HG02798 (cell line): Measurements from ENCODE around the gene TTC7B.
A peak's percentile ranks its signal among the peaks of the same experiment; 100 is the strongest.
"Not testable (repeated sequence)": the region's sequence is repeated elsewhere in the genome, so short reads cannot be mapped to it uniquely, and the experiment has no call there.

Experiments used
- ATAC-seq: cut with Tn5 transposase; IDR thresholded peaks from one replicate; pipeline ENCODE4 v1.9.1; 2021; ENCODE audit warnings: mild to moderate bottlenecking; ENCODE audit not compliant: unreplicated experiment, poor library complexity

Gene TTC7B

GRCh38 chr14:90815822-90816662 lies at the start of gene TTC7B:
Gene TTC7B (minus strand): TSS chr14:90816430. CDS start chr14:90816295, 135 bp downstream.
- peak; percentile 74 for ATAC-seq

- ATAC-seq, result no peak
These were observed 48.5 kb upstream of the TTC7B start for GRCh38 chr14:90864741-90865140.

GRCh38 chr14:90858511-90858910 lies 42.3 kb upstream of the TTC7B start:
- ATAC-seq, result no peak

- ATAC-seq, result no peak
These were observed 41.6 kb upstream of the TTC7B start for GRCh38 chr14:90857866-90858265.

- ATAC-seq, result not testable (repeated sequence)
These were observed 39.9 kb upstream of the TTC7B start for GRCh38 chr14:90856115-90856514.

GRCh38 chr14:90853116-90853515 lies 36.9 kb upstream of the TTC7B start:
- no peak for ATAC-seq

GRCh38 chr14:90851327-90852036 lies 35.3 kb upstream of the TTC7B start:
- no peak for ATAC-seq

- no peak for ATAC-seq
These were observed 34.3 kb upstream of the TTC7B start for GRCh38 chr14:90850487-90850886.

- no peak for ATAC-seq
These were observed 33.7 kb upstream of the TTC7B start for GRCh38 chr14:90849787-90850444.

- ATAC-seq, result no peak
These were observed 32.9 kb upstream of the TTC7B start for GRCh38 chr14:90848944-90849731.

GRCh38 chr14:90846511-90846910 lies 30.3 kb upstream of the TTC7B start:
- no peak for ATAC-seq

- no peak for ATAC-seq
These were observed 28.1 kb upstream of the TTC7B start for GRCh38 chr14:90844321-90844720.

GRCh38 chr14:90842726-90843125 lies 26.5 kb upstream of the TTC7B start:
- no peak for ATAC-seq

- not testable (repeated sequence) for ATAC-seq
These were observed 24.4 kb upstream of the TTC7B start for GRCh38 chr14:90840667-90841066.

GRCh38 chr14:90839889-90840266 lies 23.6 kb upstream of the TTC7B start:
- no peak for ATAC-seq

GRCh38 chr14:90839024-90839888 lies 23.0 kb upstream of the TTC7B start:
- ATAC-seq, result no peak

- not testable (repeated sequence) for ATAC-seq
These were observed 22.3 kb upstream of the TTC7B start for GRCh38 chr14:90838531-90838930.

- no peak for ATAC-seq
These were observed 21.1 kb upstream of the TTC7B start for GRCh38 chr14:90837355-90837754.

GRCh38 chr14:90836692-90837063 lies 20.4 kb upstream of the TTC7B start:
- ATAC-seq, result no peak
